ENCODE measurements around the gene ELOA.
A peak's percentile ranks its signal among the peaks of the same experiment; 100 is the strongest.
"Not testable (repeated sequence)": the region's sequence is repeated elsewhere in the genome, so short reads cannot be mapped to it uniquely, and the experiment has no call there.

The ELOA gene

DNA sequence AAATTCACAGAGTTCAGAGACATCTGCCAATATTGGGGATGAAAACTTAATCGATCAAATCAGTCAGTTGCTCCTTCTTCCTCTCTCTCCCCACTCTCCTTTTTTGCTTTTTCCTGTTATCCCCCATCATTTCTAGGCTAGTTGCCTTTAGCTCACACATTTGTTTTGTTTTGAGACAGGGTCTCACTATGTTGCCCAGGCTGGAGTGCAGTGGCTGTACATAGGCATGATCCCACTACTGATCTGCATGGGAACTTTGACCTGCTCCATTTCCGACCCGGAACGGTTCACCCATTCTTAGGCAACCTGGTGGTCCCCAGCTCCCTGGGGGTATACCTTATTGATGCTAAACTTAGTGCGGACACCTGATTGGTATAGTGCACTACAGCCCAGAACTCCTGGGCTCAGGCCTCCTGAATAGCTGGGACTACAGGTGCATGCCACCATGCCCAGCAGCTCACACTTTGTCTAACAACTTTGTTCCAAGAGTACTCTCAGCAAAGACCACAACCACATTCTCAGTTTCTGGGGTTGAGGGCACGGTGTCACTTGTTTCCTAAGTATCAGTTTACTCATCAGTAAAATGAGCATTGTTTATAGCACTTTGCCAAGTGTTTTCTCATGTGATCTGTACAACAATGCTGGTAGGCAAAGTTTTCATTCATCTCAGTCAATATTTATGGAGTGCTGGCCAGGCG, 6.7 kb upstream of the ELOA start:
- FAIRE-seq, result no peak

DNA sequence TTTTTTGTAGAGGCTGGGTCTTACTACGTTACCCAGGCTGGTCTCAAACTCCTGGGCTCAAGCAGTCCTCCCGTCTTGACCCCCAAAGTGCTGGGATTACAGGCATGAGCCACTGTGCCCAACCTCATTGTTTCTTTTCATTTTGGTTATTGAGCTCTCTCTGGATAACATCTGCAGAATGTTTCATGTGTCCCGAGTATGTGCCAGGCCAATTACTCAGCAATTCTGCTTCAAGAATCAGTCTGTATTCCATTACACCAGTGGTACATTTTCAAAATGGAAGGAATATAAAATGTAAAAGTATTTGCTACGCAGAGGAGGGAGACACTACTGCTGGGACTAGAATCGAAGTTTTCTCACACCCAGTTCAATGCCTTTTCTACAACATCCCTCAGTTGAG, 1.7 kb upstream of the ELOA start:
- no peak for FAIRE-seq

DNA sequence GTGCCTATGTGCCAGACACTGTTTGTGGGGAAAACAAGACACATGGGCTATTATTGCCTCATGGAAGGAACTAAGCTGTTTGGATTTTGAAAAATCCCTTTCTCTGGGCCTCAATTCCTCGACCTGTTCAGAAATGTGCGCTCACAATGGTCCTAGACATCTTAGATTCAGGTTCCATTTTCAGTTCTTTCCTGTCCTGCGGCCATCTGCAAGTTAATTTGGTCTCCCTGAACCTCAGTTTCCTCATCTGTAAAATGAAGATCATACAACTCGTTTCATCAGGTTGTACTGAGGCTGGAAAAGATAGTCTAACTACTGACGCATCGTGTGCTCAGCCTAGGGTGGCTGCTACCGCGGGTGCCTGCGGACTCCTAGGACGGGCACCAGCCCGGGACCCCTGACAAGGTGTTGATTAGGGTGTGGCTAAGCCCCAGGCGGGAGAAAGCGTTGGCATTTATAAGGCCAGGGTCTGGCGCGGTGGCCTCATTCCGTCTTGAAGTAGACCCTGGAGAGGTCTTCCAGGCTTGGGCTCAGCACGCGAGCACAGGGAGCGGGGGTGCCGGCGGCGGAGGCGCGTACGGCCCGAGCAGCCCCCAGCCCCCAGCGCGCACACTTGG, 493 bp upstream of the ELOA start:
- no peak for FAIRE-seq

DNA sequence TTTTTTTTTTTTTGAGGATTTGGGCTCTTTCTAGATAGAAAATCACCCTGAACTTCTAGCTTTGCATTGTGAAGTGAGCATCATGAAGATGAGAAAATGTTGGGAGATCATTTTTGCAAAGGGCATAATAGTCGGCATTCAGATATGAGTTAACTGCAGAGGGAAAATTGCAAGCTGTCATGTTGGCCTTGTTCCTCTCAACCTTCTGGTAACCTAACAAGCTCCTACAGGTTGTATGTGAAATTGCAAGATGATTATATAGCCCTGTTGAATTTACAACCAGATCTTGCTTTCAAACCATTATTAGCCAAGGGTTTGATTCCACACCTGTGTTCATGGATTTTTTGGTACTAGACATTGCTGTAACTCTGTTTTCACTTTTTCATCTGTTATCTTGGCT, 2.2 kb downstream of the ELOA start:
- peak; percentile 23 for FAIRE-seq

DNA sequence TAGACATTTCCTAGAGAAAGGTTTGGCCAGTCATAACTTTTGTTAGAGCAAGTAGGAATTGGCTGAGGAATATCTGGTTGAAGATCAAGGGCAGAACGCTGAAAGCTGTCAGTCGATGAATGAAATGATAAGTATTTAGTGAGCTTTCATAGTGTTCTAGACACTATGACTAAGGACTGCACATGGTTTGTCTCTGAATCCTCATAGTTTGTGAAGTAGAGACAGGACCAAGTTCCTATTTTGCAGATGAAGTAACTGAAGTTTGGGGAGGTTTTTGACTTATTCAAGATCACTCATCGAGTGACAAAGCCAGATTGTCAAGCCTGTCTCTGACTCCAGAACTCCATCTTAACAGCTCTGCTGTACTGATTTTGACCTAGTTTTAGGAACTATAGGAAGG, 4.7 kb downstream of the ELOA start:
- FAIRE-seq, result no peak

DNA sequence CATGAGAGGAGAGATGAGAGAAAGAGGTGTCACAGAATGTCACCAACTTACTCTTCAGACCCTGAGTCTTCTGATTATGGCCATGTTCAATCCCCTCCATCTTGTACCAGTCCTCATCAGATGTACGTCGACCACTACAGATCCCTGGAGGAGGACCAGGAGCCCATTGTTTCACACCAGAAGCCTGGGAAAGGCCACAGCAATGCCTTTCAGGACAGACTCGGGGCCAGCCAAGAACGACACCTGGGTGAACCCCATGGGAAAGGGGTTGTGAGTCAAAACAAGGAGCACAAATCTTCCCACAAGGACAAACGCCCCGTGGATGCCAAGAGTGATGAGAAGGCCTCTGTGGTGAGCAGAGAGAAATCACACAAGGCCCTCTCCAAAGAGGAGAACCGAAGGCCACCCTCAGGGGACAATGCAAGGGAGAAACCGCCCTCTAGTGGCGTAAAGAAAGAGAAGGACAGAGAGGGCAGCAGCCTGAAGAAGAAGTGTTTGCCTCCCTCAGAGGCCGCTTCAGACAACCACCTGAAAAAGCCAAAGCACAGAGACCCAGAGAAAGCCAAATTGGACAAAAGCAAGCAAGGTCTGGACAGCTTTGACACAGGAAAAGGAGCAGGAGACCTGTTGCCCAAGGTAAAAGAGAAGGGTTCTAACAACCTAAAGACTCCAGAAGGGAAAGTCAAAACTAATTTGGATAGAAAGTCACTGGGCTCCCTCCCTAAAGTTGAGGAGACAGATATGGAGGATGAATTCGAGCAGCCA, 8.0 kb downstream of the ELOA start:
- FAIRE-seq, result peak; percentile 70

DNA sequence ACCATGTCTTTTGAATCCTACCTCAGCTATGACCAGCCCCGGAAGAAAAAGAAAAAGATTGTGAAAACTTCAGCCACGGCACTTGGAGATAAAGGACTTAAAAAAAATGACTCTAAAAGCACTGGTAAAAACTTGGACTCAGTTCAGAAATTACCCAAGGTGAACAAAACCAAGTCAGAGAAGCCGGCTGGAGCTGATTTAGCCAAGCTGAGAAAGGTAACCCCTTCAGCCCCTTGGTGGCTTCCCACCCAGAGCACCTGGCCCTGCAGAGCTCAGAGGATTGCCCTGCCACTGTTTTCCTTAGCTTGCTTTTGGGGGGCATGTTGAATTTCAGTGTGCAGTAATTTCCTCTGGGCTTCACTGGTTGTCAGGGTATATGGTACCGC, 8.5 kb downstream of the ELOA start:
- no peak for FAIRE-seq

DNA sequence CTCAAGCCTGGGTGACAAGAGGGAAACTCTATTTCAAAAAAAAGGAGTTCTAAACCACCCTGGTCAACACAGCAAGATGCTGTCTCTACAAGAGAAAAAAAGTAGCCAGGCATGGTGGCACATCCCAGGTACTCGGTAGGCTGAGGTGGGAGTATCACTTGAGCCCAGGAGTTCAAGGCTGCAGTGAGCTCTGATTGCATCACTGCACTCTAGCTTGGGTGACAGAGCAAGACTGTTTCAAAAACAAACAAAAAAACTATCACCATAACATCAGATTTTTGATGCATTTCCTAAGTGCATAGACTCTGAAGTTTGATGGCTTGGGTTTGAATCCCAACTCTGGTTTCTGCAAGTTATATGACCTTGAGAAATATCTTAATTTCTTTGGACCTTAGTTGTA, 9.6 kb downstream of the ELOA start:
- FAIRE-seq, result no peak

DNA sequence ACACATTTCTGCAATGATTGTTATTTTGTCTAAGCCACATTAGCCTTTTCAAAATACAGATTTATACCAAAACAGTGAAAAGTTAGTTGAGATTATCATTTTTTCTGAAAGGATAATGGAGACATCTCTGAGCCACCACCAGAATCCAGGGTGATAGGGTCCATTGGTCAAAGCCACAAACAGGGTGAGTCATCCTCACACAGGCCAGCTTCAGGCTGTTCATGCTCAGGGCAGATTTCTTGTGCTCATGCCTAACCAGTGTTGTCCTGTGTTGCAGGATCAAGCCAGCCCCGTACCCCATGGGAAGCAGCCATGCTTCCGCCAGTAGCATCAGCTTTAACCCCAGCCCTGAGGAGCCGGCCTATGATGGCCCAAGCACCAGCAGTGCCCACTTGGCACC, 13.4 kb downstream of the ELOA start:
- no peak for FAIRE-seq

DNA sequence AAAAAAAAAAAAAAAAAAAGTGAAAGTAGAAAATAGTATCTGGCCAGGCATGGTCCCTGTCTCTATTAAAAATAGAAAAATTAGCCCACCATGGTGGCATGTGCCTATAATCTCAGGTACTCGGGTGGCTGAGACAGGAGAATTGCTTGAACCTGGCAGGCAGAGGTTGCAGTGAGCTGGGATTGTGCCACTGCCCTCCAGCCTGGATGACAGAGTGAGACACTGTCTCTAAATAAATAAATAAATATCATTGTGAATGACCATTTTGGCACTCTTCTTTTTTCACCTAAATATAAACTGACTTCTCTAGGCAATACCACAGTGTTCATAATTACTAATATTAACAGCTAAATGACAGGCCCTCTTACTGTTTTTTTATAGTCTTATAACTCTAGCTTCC, 14.5 kb downstream of the ELOA start:
- no peak for FAIRE-seq

DNA sequence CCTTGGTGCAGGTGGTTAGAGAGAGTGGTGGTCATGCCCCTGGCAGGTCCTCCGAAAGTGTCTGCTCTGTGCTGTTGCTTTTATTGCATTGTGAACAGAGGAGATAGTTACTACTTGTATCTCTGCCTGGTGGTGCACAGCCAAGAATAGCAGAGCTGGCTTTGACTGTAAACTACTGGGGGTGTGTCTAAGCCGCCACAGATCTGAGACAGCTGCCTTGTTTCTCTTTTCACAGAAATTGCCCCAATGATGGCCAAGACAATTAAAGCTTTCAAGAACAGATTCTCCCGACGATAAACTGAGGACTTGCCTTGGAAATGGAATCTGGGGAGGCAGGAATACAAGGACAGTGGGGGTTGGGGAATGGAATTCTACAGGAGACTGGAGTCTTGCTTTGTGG, 16.0 kb downstream of the ELOA start:
- no peak for FAIRE-seq

DNA sequence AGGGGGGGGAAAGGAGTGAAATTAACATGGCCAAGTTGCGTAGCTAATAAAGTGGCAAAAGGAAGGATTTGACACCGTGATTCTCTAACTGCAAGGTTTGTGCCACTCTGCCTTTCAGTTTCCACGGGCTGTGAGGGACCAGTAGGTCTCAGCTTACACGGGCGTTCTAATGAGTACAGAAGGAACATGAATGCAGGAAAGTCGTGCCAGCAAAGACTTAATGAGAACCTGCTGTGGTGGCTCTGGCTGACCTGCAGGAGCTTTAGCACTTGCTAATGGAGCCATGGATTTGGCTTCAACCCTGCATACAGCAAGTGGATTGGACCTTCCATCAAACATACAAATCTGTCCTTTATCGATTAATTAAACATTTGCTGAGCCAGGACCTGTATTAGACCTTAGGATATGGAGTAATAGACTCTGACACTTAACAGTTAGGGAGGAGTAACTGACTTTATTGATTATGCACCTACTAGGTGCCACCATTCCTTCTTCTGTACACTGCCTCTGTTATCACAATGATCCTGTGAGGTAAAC, 19.8 kb downstream of the ELOA start:
- FAIRE-seq, result no peak

DNA sequence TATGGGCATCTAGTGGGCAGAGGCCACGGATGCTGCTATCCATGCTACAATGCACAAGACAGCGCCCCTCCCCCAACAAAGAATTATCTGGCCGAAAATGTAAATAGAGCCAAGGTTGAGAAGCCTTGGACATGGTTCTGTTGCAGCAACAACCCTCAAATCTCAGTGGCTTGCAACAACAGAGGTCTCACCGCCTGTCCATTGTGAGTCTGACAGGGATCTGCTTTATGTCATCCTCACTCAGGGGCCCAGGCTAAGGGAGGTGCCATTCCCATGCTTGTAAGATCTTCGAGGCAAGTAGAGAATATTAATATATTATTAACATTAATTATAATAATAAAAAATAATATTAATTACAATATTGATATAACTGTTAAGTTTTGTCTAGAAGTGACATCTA, 25.5 kb downstream of the ELOA start:
- FAIRE-seq, result no peak

DNA sequence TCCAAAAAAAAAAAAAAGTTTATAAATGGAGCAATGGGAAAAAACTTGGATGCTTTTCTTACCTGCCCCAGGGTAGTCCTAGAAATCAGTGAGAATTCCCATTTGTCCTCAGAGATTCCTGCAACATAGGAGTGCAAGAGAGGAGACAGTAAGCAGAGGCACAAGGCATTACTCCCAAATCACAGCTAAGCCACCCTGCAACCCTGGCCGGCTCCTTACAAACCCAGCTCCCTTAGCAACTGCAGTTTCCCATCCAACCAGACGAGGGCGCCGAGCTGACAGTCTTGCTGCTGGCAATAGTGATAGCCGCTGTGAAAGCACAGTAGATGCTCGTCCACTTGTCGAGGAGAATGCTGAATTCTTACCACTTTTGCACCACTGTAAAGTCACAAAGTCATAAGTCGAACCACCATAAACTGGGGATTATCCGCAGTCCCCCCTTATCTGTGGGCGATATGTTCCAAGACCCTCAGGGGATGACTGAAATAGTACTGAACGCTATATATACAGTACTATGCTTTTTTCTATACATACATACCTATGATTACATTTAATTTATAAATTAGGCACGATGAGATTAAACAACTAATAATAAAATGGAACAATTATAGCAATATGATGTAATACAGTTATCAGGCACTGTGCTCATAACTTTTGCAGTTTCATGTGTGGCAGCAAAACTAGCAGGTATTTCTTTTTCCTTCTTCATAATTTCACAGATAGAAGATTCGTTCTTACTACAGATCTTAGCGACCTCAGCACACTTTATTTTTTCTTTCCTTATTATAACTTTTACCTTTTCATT, 29.0 kb downstream of the ELOA start:
- FAIRE-seq, result peak; percentile 95

DNA sequence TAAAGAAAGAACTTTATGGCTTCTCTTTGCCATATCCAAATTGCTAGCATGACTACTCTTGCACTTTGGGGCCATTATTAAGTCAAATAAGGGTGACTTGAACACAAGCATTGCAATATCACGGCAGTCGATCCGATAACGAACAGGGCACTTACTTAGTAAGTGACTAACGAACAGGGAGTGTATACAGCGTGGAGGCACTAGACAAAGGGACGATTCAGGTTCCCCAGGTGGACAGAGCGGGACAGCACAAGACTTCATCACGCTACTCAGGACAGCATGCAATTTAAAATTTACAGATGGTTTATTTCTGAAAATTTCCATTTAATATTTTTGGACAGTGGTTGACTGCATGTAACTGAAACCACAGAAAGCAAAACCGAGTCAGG, 29.6 kb downstream of the ELOA start:
- no peak for FAIRE-seq

DNA sequence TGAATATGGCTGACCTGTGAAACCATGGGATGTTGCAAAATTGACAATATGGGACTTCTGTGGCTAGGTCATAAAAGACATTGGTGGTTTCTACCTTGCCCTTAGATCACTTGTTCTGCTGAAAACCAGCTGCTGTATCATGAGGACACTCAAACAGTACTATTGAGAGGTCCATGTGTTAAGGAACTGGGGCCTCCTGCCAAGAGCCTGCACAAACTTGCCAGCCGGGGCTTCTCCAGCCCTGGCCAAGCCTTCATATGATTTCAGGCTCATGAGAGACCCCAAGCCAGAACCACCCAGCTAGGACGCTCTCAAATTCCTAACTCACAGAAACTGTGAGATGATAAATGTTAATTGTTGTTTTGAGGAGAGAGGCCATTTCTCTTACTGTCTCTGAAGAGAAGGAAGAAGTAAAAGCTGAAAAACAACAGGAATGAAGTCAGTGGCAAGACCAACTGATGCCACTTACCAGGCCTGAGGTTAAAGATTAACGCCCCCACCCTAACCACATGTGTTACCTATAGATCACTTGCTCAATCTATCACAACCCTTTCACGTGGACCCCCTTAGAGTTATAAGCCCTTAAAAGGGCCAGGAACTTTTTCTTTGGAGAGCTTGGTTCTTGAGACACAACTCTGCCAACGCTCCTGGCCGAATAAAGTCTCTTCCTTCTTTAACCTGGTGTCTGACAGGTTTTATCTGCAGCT, 31.1 kb downstream of the ELOA start:
- FAIRE-seq, result no peak

DNA sequence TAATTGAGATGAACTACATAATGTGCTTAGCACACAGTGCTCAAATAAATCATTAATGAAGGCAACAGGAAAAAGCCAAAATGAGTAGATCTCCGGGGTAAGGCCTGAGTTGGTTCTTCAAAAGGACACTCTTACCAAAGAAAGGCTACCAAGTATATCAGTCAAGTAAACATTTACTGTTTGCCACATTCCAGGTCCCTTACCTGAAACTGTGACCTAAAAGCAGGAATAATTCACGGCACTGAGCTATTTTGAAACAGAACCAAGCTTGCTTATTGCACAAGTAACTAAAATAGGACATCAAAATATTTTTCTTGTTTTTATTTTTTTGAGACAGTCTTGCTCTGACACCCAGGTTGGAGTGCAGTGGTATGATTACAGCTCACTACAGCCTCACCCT, 32.9 kb downstream of the ELOA start:
- no peak for FAIRE-seq

DNA sequence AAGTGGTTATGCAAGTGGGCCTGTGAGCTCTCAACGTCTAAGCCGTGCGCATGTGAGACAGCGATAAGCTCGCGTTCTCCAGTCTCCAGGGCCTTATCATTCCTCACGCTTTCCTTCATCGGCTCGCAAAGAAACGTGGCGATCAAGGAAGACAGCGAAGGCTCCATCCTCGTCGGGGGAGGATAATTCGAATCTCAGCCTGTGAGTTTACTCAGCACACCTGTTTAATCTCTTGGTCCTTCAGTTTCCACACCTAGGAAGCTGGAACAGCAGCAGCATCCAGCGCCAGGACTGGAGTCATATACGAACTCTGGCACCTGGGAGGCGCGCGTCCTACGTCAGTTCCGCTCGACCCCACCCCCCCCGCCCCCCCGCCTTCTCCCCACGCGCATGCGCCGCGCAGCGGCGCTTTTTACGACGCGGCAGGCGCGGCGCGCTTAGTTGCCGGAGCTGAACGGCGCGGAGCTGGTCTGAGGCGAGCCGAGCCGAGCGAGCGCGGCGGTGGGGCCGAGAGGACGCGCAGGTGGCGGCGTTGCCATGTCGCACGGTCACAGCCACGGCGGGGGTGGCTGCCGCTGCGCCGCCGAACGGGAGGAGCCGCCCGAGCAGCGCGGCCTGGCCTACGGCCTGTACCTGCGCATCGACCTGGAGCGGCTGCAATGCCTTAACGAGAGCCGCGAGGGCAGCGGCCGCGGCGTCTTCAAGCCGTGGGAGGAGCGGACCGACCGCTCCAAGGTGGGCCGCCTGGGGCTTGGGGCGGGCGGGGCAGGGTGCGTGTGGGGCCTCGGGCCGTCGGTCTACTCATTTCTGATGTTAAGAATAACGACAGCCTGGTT, 34.9 kb downstream of the ELOA start, which contains the start of gene PITHD1:
Gene PITHD1, plus strand, starts transcription at position 440 of the 836 bp plus-strand sequence. Its CDS starts 98 bp downstream, at position 538.
- no peak for FAIRE-seq

DNA sequence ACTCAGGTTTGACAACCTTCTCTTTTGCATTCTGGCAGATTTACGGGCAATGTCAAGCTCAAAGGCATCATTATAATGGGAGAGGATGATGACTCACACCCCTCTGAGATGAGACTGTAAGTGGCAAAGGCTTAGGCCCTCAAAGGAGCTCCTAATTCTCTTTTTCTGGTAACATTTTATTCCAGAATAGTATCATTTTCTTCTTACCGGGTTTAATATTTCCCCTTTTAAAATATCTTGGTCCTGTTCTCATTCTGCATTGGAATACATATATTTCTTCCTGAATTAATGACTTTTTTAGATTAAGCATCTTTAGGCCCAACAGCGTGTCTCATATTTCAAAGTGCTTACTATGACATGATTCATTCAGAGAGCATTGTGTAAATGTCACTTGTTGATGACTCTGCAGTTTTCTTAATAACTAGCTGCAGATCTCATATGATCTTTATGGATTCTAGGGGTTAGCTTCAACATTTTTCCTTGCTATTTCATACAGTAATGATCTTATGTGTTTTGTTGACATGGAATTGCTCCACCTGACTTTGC, 36.6 kb downstream of the ELOA start:
- no peak for FAIRE-seq

DNA sequence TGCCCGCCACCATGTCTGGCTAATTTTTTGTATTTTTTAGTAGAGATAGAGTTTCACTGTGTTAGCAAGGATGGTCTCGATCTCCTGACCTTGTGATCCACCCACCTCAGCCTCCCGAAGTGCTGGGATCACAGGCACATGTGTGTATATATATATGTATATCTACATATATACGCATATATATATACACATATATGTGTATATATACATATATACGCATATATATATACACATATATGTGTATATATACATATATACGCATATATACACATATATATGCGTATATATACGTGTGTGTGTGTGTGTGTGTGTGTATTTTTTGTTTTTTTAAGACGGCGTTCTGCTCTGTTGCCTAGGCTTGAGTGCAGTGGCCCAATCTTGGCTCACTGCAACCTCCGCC, 39.9 kb downstream of the ELOA start:
- not testable (repeated sequence) for FAIRE-seq

DNA sequence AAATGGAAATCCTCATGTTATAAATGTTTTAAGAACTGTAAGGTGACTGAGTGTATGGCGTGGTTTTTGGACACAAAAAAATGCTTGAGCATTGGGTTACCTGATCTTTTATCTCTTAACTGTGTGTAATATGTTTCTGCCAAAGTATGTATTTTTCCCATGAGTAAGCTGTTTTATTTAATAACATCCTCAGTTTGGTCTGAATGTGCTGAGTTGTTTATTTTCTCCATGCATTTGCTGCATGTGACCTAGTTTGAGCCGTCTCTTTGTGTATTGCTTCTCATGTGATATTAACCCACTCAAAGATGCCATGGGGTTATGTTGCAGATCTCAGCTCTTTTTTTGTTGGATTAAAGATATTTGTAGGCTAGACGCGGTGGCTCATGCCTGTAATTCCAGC, 41.6 kb downstream of the ELOA start:
- FAIRE-seq, result no peak
